GM23248 (cell line): ENCODE data around the gene NDC1. TPM values are rescaled to one million over a fixed set of nuclear protein-coding genes. Genes with fewer than 3 reads are reported as not detected.

Experiments used
- DNase-seq: peaks from one replicate; pipeline ENCODE4 v3.0.0-alpha.2; 2015
- H2AFZ ChIP-seq: fragments of 200-600 bp; sonication (generic); 2 replicates; pipeline ENCODE4 v1.6.1; 2016; ENCODE audit warnings: antibody characterized with exemption
- H3F3A ChIP-seq: fragments of 200-600 bp; sonication (generic); 2 replicates; pipeline ENCODE4 v1.6.1; 2016; ENCODE audit warnings: mild to moderate bottlenecking, antibody characterized with exemption, mixed run types; ENCODE audit not compliant: insufficient read depth
- H3K27ac ChIP-seq: fragments of 200-600 bp; sonication (generic); 2 replicates; pipeline ENCODE4 v1.5.1; 2016; ENCODE audit warnings: mild to moderate bottlenecking
- H3K27me3 ChIP-seq: fragments of 200-600 bp; sonication (generic); replicated peaks from 2 replicates; pipeline ENCODE4 v1.6.1; 2016; ENCODE audit warnings: mild to moderate bottlenecking; ENCODE audit not compliant: insufficient read depth
- H3K36me3 ChIP-seq: fragments of 200-600 bp; sonication (generic); 2 replicates; pipeline ENCODE4 v1.6.1; 2016; ENCODE audit warnings: low read depth, mild to moderate bottlenecking
- H3K4me1 ChIP-seq: fragments of 200-600 bp; sonication (generic); 2 replicates; pipeline ENCODE4 v1.6.1; 2016; ENCODE audit warnings: mild to moderate bottlenecking; ENCODE audit not compliant: insufficient read depth
- H3K4me2 ChIP-seq: fragments of 200-600 bp; sonication (generic); one replicate; pipeline ENCODE4 v1.6.1; 2016; ENCODE audit warnings: mild to moderate bottlenecking; ENCODE audit not compliant: unreplicated experiment
- H3K4me3 ChIP-seq: fragments of 200-600 bp; sonication (generic); 2 replicates; pipeline ENCODE4 v1.5.1; 2016; ENCODE audit warnings: mild to moderate bottlenecking
- H3K79me2 ChIP-seq: fragments of 200-600 bp; sonication (generic); 2 replicates; pipeline ENCODE4 v1.6.1; 2016; ENCODE audit warnings: mild to moderate bottlenecking; ENCODE audit not compliant: insufficient read depth
- H3K9ac ChIP-seq: fragments of 200-600 bp; sonication (generic); 2 replicates; pipeline ENCODE4 v1.6.1; 2016; ENCODE audit warnings: mild to moderate bottlenecking
- H3K9me2 ChIP-seq: fragments of 200-600 bp; sonication (generic); 2 replicates; pipeline ENCODE4 v1.6.1; 2016; ENCODE audit warnings: mixed run types, mild to moderate bottlenecking, moderate library complexity; ENCODE audit not compliant: insufficient read depth
- H3K9me3 ChIP-seq: fragments of 200-600 bp; sonication (generic); one replicate; pipeline ENCODE4 v1.6.1; 2017; ENCODE audit warnings: low read depth
- H4K20me1 ChIP-seq: fragments of 200-600 bp; sonication (generic); 2 replicates; pipeline ENCODE4 v1.6.0; 2016; ENCODE audit not compliant: insufficient read depth
- EZH2 ChIP-seq: fragments of 200-600 bp; sonication (generic); IDR thresholded peaks from 2 replicates; pipeline ENCODE4 v1.6.1; 2018; ENCODE audit warnings: antibody characterized with exemption, mild to moderate bottlenecking; ENCODE audit not compliant: insufficient read depth, poor library complexity, severe bottlenecking
- EZH2phosphoT487 ChIP-seq: fragments of 200-600 bp; sonication (generic); IDR thresholded peaks from 2 replicates; pipeline ENCODE4 v1.6.1; 2018; ENCODE audit warnings: antibody characterized with exemption, moderate library complexity, mild to moderate bottlenecking, low read depth; ENCODE audit not compliant: insufficient read depth
- WGBS, 2 experiments: methylation state at CpG; one replicate each; pipeline ENCODE4 v1.1.6; 2015 to 2017; ENCODE audit warnings: low lambda C conversion rate in 2 of 2, low coverage in 1 of 2; ENCODE audit errors: missing lambda C conversion rate in 2 of 2; 5-methylcytosine and 5-hydroxymethylcytosine counted together
- in situ Hi-C: fragments of 300-500 bp; cut with MboI; formaldehyde crosslinking; loops from 2 replicates; pipeline ENCODE4 v1.15.0; 2020
- polyA plus RNA-seq: library from polyadenylated mRNA; unstranded; fragments of >200 nt; fragmentation: Nextera tagmentation; extraction: Ambion mirVana; gene quantifications from 2 replicates; pipeline ENCODE4 v1.2.1, GENCODE V29; 2016
- total RNA-seq: library from RNA; depleted of rRNA; stranded (reverse); fragments of >200 nt; shearing (Covaris generic); gene quantifications from 2 replicates; pipeline ENCODE4 v1.2.3, GENCODE V29; 2014

NDC1 gene
- total and polyA plus RNA-seq, 2 experiments from 2014 or later, result 8.2 to 23.0 TPM

GRCh38 chr1:53810497-53810896, 27.6 kb downstream of the NDC1 start:
- Histone ChIP-seq H3K4me1 (no peaks in the 10 kb centered on the region), H3K9me3 (no peaks in the 10 kb centered on the region), H2AFZ (no peak overlapping the region), H3K27ac (no peak overlapping the region), H3K79me2 (no peaks in the 10 kb centered on the region), H4K20me1 (no peaks in the 10 kb centered on the region), H3K9me2 (no peaks in the 10 kb centered on the region), H3K36me3 (peaks cover 5% of the 10 kb centered on the region), H3K9ac (no peak overlapping the region), H3F3A (no peaks in the 10 kb centered on the region), H3K4me3 (no peak overlapping the region), H3K27me3 (no peaks in the 10 kb centered on the region), H3K4me2 (no peak overlapping the region)
- no peak for TF ChIP-seq EZH2
- TF ChIP-seq EZH2phosphoT487, result no peak
- DNase-seq, result no peak
- 92 to 93% methylated on average over 2 of the region's 2 CpGs for WGBS, 2 experiments
- in situ Hi-C loops, result no loop called here

GRCh38 chr1:53810007-53810406, 28.1 kb downstream of the NDC1 start:
- no peaks in the 10 kb centered on the region for H4K20me1 ChIP-seq
- H3K79me2 ChIP-seq, result no peaks in the 10 kb centered on the region
- in situ Hi-C loops, result no loop called here
- H2AFZ ChIP-seq, result no peak overlapping the region
- no peaks in the 10 kb centered on the region for H3K4me1 ChIP-seq
- H3K4me3 ChIP-seq, result no peak overlapping the region
- H3K27me3 ChIP-seq, result no peaks in the 10 kb centered on the region
- no peaks in the 10 kb centered on the region for H3K9me2 ChIP-seq
- H3K9ac ChIP-seq, result no peak overlapping the region
- H3K4me2 ChIP-seq, result no peak overlapping the region
- H3K36me3 ChIP-seq, result peaks cover 5% of the 10 kb centered on the region
- H3F3A ChIP-seq, result no peaks in the 10 kb centered on the region
- H3K9me3 ChIP-seq, result no peaks in the 10 kb centered on the region
- TF ChIP-seq EZH2phosphoT487, result no peak
- TF ChIP-seq EZH2, result no peak
- 95 to 97% methylated on average over 5 of the region's 5 CpGs for WGBS, 2 experiments
- no peak overlapping the region for H3K27ac ChIP-seq
- no peak for DNase-seq

- Histone ChIP-seq H3K4me2 (no peak overlapping the region), H3K4me3 (no peak overlapping the region), H2AFZ (no peak overlapping the region), H4K20me1 (no peaks in the 10 kb centered on the region), H3K4me1 (no peaks in the 10 kb centered on the region), H3K9ac (no peak overlapping the region), H3K79me2 (no peaks in the 10 kb centered on the region), H3K9me3 (no peaks in the 10 kb centered on the region), H3K36me3 (peaks cover 5% of the 10 kb centered on the region; the same call in 1 of the 2 replicates), H3K9me2 (no peaks in the 10 kb centered on the region), H3F3A (no peaks in the 10 kb centered on the region), H3K27ac (no peak overlapping the region), H3K27me3 (no peaks in the 10 kb centered on the region)
- DNase-seq, result no peak
- in situ Hi-C loops, result no loop called here
- WGBS, 2 experiments, result 76 to 79% methylated on average over 5 of the region's 5 CpGs
- TF ChIP-seq EZH2phosphoT487 (no peak), EZH2 (no peak)
Measured at GRCh38 chr1:53807916-53808315, 30.2 kb downstream of the NDC1 start.

GRCh38 chr1:53804791-53805505, 33.1 kb downstream of the NDC1 start:
- TF ChIP-seq EZH2 (no peak), EZH2phosphoT487 (no peak)
- Histone ChIP-seq H3K79me2 (no peaks in the 10 kb centered on the region), H3K4me1 (no peaks in the 10 kb centered on the region), H3K27me3 (no peaks in the 10 kb centered on the region), H3K9me2 (no peaks in the 10 kb centered on the region), H3K9me3 (no peaks in the 10 kb centered on the region), H3F3A (no peaks in the 10 kb centered on the region), H2AFZ (no peak overlapping the region), H3K4me3 (no peak overlapping the region), H4K20me1 (no peaks in the 10 kb centered on the region), H3K27ac (no peak overlapping the region), H3K36me3 (peaks cover 5% of the 10 kb centered on the region; the same call in 1 of the 2 replicates), H3K9ac (no peak overlapping the region), H3K4me2 (no peak overlapping the region)
- no peak for DNase-seq
- WGBS, 2 experiments, result 91 to 94% methylated on average over 3 of the region's 3 CpGs
- in situ Hi-C loops, result no loop called here
